Renal cortex interstitium (tissue), 11 donors: ENCODE results near the gene CPNE1. TPM values are rescaled to one million over a fixed set of nuclear protein-coding genes. Genes with fewer than 3 reads are reported as not detected.

ENCODE experiments used
- DNase-seq, 11 donors: peaks; one replicate each; pipeline ENCODE4 v3.0.0-alpha.2; 2013; ENCODE audit warnings: low read depth in 9 of 11, low spot score in 4 of 11; ENCODE audit errors: extremely low read depth in 1 of 11
- polyA plus RNA-seq, 3 donors: library from polyadenylated mRNA; unstranded; fragments of 120-200 nt; gene quantifications; one replicate each; pipeline ENCODE4 v1.2.1, GENCODE V29; 2013; ENCODE audit not compliant: insufficient read length in 3 of 3

Gene CPNE1
- polyA plus RNA-seq, 3 donors, result 159 to 217 (median 165) TPM

- DNase-seq, result peak in 8 of 11 donors; percentile 85 to 97 (median 92)
Measured at GRCh38 chr20:35615667-35616464, 48.8 kb downstream of the CPNE1 start, which contains the start of gene SPAG4. SPAG4 (plus strand) TSS chr20:35615829; CDS start chr20:35616004, 175 bp downstream.

- no peak for DNase-seq
Measured at GRCh38 chr20:35611482-35611881, 53.2 kb downstream of the CPNE1 start.

- no peak for DNase-seq
Measured at GRCh38 chr20:35610833-35611427, 53.8 kb downstream of the CPNE1 start.

- no peak for DNase-seq
Measured at GRCh38 chr20:35607003-35607735, 57.5 kb downstream of the CPNE1 start.

- no peak for DNase-seq
Measured at GRCh38 chr20:35606127-35606526, 58.6 kb downstream of the CPNE1 start.

GRCh38 chr20:35604449-35604747 lies 60.3 kb downstream of the CPNE1 start:
- DNase-seq, result no peak

- DNase-seq, result no peak
Measured at GRCh38 chr20:35603695-35604448, 60.8 kb downstream of the CPNE1 start.

GRCh38 chr20:35602851-35603495 lies 61.7 kb downstream of the CPNE1 start:
- DNase-seq, result no peak

GRCh38 chr20:35601990-35602389 lies 62.7 kb downstream of the CPNE1 start:
- DNase-seq, result no peak

- peak in 5 of 11 donors; percentile 56 to 66 (median 61) for DNase-seq
Measured at GRCh38 chr20:35600993-35601973, 63.4 kb downstream of the CPNE1 start.

GRCh38 chr20:35600176-35600992 lies 64.3 kb downstream of the CPNE1 start:
- no peak for DNase-seq

GRCh38 chr20:35599776-35600120 lies 65.0 kb downstream of the CPNE1 start:
- DNase-seq, result no peak

- DNase-seq, result no peak
Measured at GRCh38 chr20:35598899-35599775, 65.6 kb downstream of the CPNE1 start.

- no peak for DNase-seq
Measured at GRCh38 chr20:35598476-35598875, 66.2 kb downstream of the CPNE1 start.

GRCh38 chr20:35597186-35597585 lies 67.5 kb downstream of the CPNE1 start:
- no peak for DNase-seq

GRCh38 chr20:35595901-35596300 lies 68.8 kb downstream of the CPNE1 start:
- no peak for DNase-seq
